Measurements from ENCODE around the gene SLC52A1.

GRCh38 chr17:5027916-5028315, 7.3 kb downstream of the SLC52A1 start:
- TF ChIP-seq MAX (IDR thresholded peaks at IDR 0.05; ENCODE audit: low read depth) (no peak), POLR2AphosphoS5 (IDR thresholded peaks at IDR 0.05; ENCODE audit: low read depth, low read length) (no peak), CTCF (IDR thresholded peaks at IDR 0.05) (no peak)

All from SK-N-SH (cell line).